ENCODE results near the gene PKP3. TPM values are rescaled to one million over a fixed set of nuclear protein-coding genes. Genes with fewer than 3 reads are reported as not detected.

PKP3 gene
- total and polyA plus RNA-seq, 9 of the 15 experiments (the other 6 are each of a cell fraction or from before 2014, with no cell fraction given), result 0.11 to 110 (median 30.7) TPM

DNA sequence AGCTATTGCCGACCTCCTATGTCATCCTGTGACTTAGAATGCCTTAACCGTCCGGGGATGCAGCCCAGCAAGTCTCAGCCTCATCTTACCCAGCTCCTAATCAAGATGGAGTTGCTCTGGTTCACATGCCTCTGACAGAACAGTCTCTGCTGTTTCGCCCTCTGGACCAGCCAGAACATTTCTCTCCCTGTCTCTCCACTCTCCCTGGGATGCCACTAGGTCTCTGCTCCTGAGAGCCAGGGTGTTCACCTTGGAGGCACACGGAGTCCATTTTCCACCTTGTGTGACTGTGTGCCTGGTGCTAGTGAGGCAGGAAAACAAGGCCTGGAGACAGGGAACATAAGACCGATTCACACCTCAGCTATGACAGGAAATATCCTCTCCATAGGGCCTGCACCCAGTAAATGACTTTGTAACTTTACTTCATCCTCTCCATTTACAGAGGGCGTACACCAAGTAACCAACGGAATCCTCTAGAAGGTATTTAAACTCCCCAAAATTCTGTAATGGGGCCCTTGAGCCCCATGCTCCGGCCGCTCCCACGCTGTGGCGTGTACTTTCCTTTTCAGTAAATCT lies 41.5 kb upstream of the PKP3 start (continued):
- TF ChIP-seq, protein P1, sequence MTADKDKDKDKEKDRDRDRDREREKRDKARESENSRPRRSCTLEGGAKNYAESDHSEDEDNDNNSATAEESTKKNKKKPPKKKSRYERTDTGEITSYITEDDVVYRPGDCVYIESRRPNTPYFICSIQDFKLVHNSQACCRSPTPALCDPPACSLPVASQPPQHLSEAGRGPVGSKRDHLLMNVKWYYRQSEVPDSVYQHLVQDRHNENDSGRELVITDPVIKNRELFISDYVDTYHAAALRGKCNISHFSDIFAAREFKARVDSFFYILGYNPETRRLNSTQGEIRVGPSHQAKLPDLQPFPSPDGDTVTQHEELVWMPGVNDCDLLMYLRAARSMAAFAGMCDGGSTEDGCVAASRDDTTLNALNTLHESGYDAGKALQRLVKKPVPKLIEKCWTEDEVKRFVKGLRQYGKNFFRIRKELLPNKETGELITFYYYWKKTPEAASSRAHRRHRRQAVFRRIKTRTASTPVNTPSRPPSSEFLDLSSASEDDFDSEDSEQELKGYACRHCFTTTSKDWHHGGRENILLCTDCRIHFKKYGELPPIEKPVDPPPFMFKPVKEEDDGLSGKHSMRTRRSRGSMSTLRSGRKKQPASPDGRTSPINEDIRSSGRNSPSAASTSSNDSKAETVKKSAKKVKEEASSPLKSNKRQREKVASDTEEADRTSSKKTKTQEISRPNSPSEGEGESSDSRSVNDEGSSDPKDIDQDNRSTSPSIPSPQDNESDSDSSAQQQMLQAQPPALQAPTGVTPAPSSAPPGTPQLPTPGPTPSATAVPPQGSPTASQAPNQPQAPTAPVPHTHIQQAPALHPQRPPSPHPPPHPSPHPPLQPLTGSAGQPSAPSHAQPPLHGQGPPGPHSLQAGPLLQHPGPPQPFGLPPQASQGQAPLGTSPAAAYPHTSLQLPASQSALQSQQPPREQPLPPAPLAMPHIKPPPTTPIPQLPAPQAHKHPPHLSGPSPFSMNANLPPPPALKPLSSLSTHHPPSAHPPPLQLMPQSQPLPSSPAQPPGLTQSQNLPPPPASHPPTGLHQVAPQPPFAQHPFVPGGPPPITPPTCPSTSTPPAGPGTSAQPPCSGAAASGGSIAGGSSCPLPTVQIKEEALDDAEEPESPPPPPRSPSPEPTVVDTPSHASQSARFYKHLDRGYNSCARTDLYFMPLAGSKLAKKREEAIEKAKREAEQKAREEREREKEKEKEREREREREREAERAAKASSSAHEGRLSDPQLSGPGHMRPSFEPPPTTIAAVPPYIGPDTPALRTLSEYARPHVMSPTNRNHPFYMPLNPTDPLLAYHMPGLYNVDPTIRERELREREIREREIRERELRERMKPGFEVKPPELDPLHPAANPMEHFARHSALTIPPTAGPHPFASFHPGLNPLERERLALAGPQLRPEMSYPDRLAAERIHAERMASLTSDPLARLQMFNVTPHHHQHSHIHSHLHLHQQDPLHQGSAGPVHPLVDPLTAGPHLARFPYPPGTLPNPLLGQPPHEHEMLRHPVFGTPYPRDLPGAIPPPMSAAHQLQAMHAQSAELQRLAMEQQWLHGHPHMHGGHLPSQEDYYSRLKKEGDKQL (CRISPR knock-in tag; IDR thresholded peaks at IDR 0.05; ENCODE audit: borderline replicate concordance), result no peak
- no peak for TF ChIP-seq STAG1 (CRISPR knock-in tag; IDR thresholded peaks at IDR 0.05; ENCODE audit: borderline replicate concordance)
- TF ChIP-seq LARP7 (IDR thresholded peaks at IDR 0.05), result no peak
- no peak for TF ChIP-seq SMAD2 (IDR thresholded peaks at IDR 0.05; ENCODE audit: low read depth, low read length)
- no peak for TF ChIP-seq MTA1 (IDR thresholded peaks at IDR 0.05; ENCODE audit: borderline replicate concordance)
- TF ChIP-seq, protein P2, sequence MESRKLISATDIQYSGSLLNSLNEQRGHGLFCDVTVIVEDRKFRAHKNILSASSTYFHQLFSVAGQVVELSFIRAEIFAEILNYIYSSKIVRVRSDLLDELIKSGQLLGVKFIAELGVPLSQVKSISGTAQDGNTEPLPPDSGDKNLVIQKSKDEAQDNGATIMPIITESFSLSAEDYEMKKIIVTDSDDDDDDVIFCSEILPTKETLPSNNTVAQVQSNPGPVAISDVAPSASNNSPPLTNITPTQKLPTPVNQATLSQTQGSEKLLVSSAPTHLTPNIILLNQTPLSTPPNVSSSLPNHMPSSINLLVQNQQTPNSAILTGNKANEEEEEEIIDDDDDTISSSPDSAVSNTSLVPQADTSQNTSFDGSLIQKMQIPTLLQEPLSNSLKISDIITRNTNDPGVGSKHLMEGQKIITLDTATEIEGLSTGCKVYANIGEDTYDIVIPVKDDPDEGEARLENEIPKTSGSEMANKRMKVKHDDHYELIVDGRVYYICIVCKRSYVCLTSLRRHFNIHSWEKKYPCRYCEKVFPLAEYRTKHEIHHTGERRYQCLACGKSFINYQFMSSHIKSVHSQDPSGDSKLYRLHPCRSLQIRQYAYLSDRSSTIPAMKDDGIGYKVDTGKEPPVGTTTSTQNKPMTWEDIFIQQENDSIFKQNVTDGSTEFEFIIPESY (CRISPR knock-in tag; IDR thresholded peaks at IDR 0.05), result no peak
- no peak for TF ChIP-seq CBFA2T3 (IDR thresholded peaks at IDR 0.05)
- TF ChIP-seq KDM5B (IDR thresholded peaks at IDR 0.05; ENCODE audit: insufficient replicate concordance, low read depth, low read length), result no peak
- peak; percentile 98 for TF ChIP-seq NR4A1 (CRISPR knock-in tag; IDR thresholded peaks at IDR 0.05)
- TF ChIP-seq NR4A1 (tag; IDR thresholded peaks at IDR 0.05), result peak; percentile 99
- TF ChIP-seq ZNF695 (CRISPR knock-in tag; IDR thresholded peaks at IDR 0.05), result no peak
- TF ChIP-seq KDM2B (CRISPR knock-in tag; IDR thresholded peaks at IDR 0.05), result peak; percentile 71; the same call in 1 of the 2 replicates
- TF ChIP-seq ZNF217 (CRISPR knock-in tag; IDR thresholded peaks at IDR 0.05), result no peak
- no peak for TF ChIP-seq CEBPB (tag; IDR thresholded peaks at IDR 0.05)
- TF ChIP-seq MED1 (CRISPR knock-in tag; IDR thresholded peaks at IDR 0.05; ENCODE audit: borderline replicate concordance), result no peak
- no peak for TF ChIP-seq RBFOX2 (IDR thresholded peaks at IDR 0.05; ENCODE audit: low read depth, low read length)
- TF ChIP-seq, protein P3, sequence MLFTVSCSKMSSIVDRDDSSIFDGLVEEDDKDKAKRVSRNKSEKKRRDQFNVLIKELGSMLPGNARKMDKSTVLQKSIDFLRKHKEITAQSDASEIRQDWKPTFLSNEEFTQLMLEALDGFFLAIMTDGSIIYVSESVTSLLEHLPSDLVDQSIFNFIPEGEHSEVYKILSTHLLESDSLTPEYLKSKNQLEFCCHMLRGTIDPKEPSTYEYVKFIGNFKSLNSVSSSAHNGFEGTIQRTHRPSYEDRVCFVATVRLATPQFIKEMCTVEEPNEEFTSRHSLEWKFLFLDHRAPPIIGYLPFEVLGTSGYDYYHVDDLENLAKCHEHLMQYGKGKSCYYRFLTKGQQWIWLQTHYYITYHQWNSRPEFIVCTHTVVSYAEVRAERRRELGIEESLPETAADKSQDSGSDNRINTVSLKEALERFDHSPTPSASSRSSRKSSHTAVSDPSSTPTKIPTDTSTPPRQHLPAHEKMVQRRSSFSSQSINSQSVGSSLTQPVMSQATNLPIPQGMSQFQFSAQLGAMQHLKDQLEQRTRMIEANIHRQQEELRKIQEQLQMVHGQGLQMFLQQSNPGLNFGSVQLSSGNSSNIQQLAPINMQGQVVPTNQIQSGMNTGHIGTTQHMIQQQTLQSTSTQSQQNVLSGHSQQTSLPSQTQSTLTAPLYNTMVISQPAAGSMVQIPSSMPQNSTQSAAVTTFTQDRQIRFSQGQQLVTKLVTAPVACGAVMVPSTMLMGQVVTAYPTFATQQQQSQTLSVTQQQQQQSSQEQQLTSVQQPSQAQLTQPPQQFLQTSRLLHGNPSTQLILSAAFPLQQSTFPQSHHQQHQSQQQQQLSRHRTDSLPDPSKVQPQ (CRISPR knock-in tag; IDR thresholded peaks at IDR 0.05; ENCODE audit: borderline replicate concordance), result peak; percentile 82; the same call in 1 of the 2 replicates
- TF ChIP-seq EHMT2 (IDR thresholded peaks at IDR 0.05), result no peak
- peak; percentile 81 for TF ChIP-seq ZNF134 (CRISPR knock-in tag; conservative IDR thresholded peaks at IDR 0.05)

Measured in K562 (cell line).